ENCODE results near the gene SDK1. TPM values are rescaled to one million over a fixed set of nuclear protein-coding genes. Genes with fewer than 3 reads are reported as not detected.

The SDK1 gene
- total RNA-seq, 4 donors from 2014 or later = 3.7 to 80.9 (median 13.1) TPM

- Histone ChIP-seq H3K4me1 (no peaks in the 10 kb centered on the region), H3K27ac (no peak overlapping the region), H3K27me3 (no peaks in the 10 kb centered on the region), H3K4me3 (no peak overlapping the region), H3K36me3 (no peaks in the 10 kb centered on the region), H3K9me3 (no peaks in the 10 kb centered on the region)
- TF ChIP-seq POLR2A (IDR thresholded peaks at IDR 0.05) (no peak), CTCF (IDR thresholded peaks at IDR 0.05) (no peak)
- no peak for DNase-seq
Observed at GRCh38 chr7:3795781-3796180, 494.7 kb downstream of the SDK1 start.

GRCh38 chr7:3805151-3805550 is 504.1 kb downstream of the SDK1 start:
- TF ChIP-seq POLR2A (IDR thresholded peaks at IDR 0.05) (no peak), CTCF (IDR thresholded peaks at IDR 0.05) (no peak)
- no peak overlapping the region for H3K27ac ChIP-seq
- no peaks in the 10 kb centered on the region for H3K27me3 ChIP-seq
- no peak overlapping the region for H3K4me3 ChIP-seq
- no peak for DNase-seq
- no peaks in the 10 kb centered on the region for H3K36me3 ChIP-seq
- H3K4me1 ChIP-seq = no peaks in the 10 kb centered on the region
- no peaks in the 10 kb centered on the region for H3K9me3 ChIP-seq

GRCh38 chr7:3806516-3806915 is 505.5 kb downstream of the SDK1 start:
- H3K36me3 ChIP-seq = no peaks in the 10 kb centered on the region
- no peaks in the 10 kb centered on the region for H3K4me1 ChIP-seq
- H3K27me3 ChIP-seq = no peaks in the 10 kb centered on the region
- no peak overlapping the region for H3K27ac ChIP-seq
- no peaks in the 10 kb centered on the region for H3K9me3 ChIP-seq
- H3K4me3 ChIP-seq = no peak overlapping the region
- no peak for DNase-seq
- no peak for TF ChIP-seq CTCF (IDR thresholded peaks at IDR 0.05)
- no peak for TF ChIP-seq POLR2A (IDR thresholded peaks at IDR 0.05)

- Histone ChIP-seq H3K27me3 (no peaks in the 10 kb centered on the region), H3K4me1 (no peaks in the 10 kb centered on the region), H3K9me3 (no peaks in the 10 kb centered on the region), H3K27ac (no peak overlapping the region), H3K36me3 (no peaks in the 10 kb centered on the region), H3K4me3 (no peak overlapping the region)
- DNase-seq = no peak
- no peak for TF ChIP-seq POLR2A (IDR thresholded peaks at IDR 0.05)
- TF ChIP-seq CTCF (IDR thresholded peaks at IDR 0.05) = no peak
Observed at GRCh38 chr7:3807824-3808223, 506.8 kb downstream of the SDK1 start.

- DNase-seq = no peak
- H3K9me3 ChIP-seq = no peaks in the 10 kb centered on the region
- H3K4me3 ChIP-seq = no peak overlapping the region
- H3K27me3 ChIP-seq = no peaks in the 10 kb centered on the region
- no peaks in the 10 kb centered on the region for H3K4me1 ChIP-seq
- H3K36me3 ChIP-seq = no peaks in the 10 kb centered on the region
- H3K27ac ChIP-seq = no peak overlapping the region
- TF ChIP-seq CTCF (IDR thresholded peaks at IDR 0.05) (no peak), POLR2A (IDR thresholded peaks at IDR 0.05) (no peak)
Observed at GRCh38 chr7:3821488-3821887, 520.4 kb downstream of the SDK1 start.

GRCh38 chr7:3825491-3825890 is 524.4 kb downstream of the SDK1 start:
- Histone ChIP-seq H3K27me3 (no peaks in the 10 kb centered on the region), H3K9me3 (no peaks in the 10 kb centered on the region), H3K4me3 (no peak overlapping the region), H3K36me3 (no peaks in the 10 kb centered on the region), H3K4me1 (no peaks in the 10 kb centered on the region), H3K27ac (no peak overlapping the region)
- no peak for TF ChIP-seq POLR2A (IDR thresholded peaks at IDR 0.05)
- TF ChIP-seq CTCF (IDR thresholded peaks at IDR 0.05) = no peak
- DNase-seq = no peak
